H9 (cell line): ENCODE data around the gene KIF22. TPM values are rescaled to one million over a fixed set of nuclear protein-coding genes. Genes with fewer than 3 reads are reported as not detected.

Experiments
- DNase-seq: peaks from one replicate; pipeline ENCODE4 v3.0.0-alpha.2; 2017
- H2AFZ ChIP-seq: one replicate; pipeline ENCODE4 v1.6.1; 2013; ENCODE audit warnings: mild to moderate bottlenecking, low read length, control low read depth, moderate library complexity
- H2AK5ac ChIP-seq: 2 replicates; pipeline ENCODE4 v1.6.1; 2013; ENCODE audit warnings: low read length, control low read depth, mixed read lengths; ENCODE audit not compliant: insufficient read length
- H2BK120ac ChIP-seq: one replicate; pipeline ENCODE4 v1.6.1; 2013; ENCODE audit warnings: low read depth, mild to moderate bottlenecking, low read length, control low read depth, inconsistent platforms; ENCODE audit not compliant: poor library complexity, severe bottlenecking
- H2BK12ac ChIP-seq: 2 replicates; pipeline ENCODE4 v1.6.1; 2013; ENCODE audit warnings: low read length, control low read depth, mixed read lengths, low read depth; ENCODE audit not compliant: insufficient read length
- H2BK15ac ChIP-seq: 2 replicates; pipeline ENCODE4 v1.6.1; 2013; ENCODE audit warnings: low read depth, low read length, control low read depth
- H2BK20ac ChIP-seq: one replicate; pipeline ENCODE4 v1.6.1; 2013; ENCODE audit warnings: low read depth, mild to moderate bottlenecking, low read length, control low read depth, inconsistent platforms; ENCODE audit not compliant: poor library complexity, severe bottlenecking
- H2BK5ac ChIP-seq: 2 replicates; pipeline ENCODE4 v1.6.1; 2013; ENCODE audit warnings: low read length, control low read depth, mixed read lengths; ENCODE audit not compliant: insufficient read length
- H3K14ac ChIP-seq: 2 replicates; pipeline ENCODE4 v1.6.1; 2013; ENCODE audit warnings: low read length, control low read depth; ENCODE audit not compliant: insufficient read depth
- H3K18ac ChIP-seq: 2 replicates; pipeline ENCODE4 v1.6.1; 2013; ENCODE audit warnings: low read depth, mild to moderate bottlenecking, mixed read lengths, low read length, control low read depth; ENCODE audit not compliant: insufficient read length
- H3K23ac ChIP-seq: 2 replicates; pipeline ENCODE4 v1.6.1; 2013; ENCODE audit warnings: low read length, control low read depth, mixed read lengths, low read depth; ENCODE audit not compliant: insufficient read length
- H3K23me2 ChIP-seq: 2 replicates; pipeline ENCODE4 v1.6.1; 2013; ENCODE audit warnings: low read depth, mild to moderate bottlenecking, mixed read lengths, low read length, control low read depth; ENCODE audit not compliant: insufficient read length, poor library complexity, severe bottlenecking
- H3K27ac ChIP-seq: 2 replicates; pipeline ENCODE4 v1.5.1; 2013; ENCODE audit warnings: low read length, control low read depth, mixed read lengths, low read depth; ENCODE audit not compliant: insufficient read length
- H3K27me3 ChIP-seq: 2 replicates; pipeline ENCODE4 v1.6.1; 2013; ENCODE audit warnings: low read length, control low read depth, inconsistent platforms; ENCODE audit not compliant: insufficient read depth
- H3K4ac ChIP-seq: 2 replicates; pipeline ENCODE4 v1.6.1; 2013; ENCODE audit warnings: low read depth, mild to moderate bottlenecking, control low read depth, inconsistent platforms, low read length, moderate library complexity
- H3K4me1 ChIP-seq: 2 replicates; pipeline ENCODE4 v1.6.1; 2013; ENCODE audit warnings: low read length, control low read depth, inconsistent platforms; ENCODE audit not compliant: insufficient read depth
- H3K4me2 ChIP-seq: 2 replicates; pipeline ENCODE4 v1.6.1; 2013; ENCODE audit warnings: low read length, control low read depth, mixed read lengths; ENCODE audit not compliant: insufficient read length, insufficient read depth
- H3K56ac ChIP-seq: 2 replicates; pipeline ENCODE4 v1.6.1; 2013; ENCODE audit warnings: low read depth, mild to moderate bottlenecking, mixed read lengths, low read length, control low read depth; ENCODE audit not compliant: insufficient read length
- H3K79me1 ChIP-seq: 2 replicates; pipeline ENCODE4 v1.6.1; 2013; ENCODE audit warnings: low read depth, mild to moderate bottlenecking, moderate library complexity, low read length, control low read depth, inconsistent platforms; ENCODE audit not compliant: insufficient read depth, poor library complexity, severe bottlenecking
- H3K79me2 ChIP-seq: 2 replicates; pipeline ENCODE4 v1.6.1; 2013; ENCODE audit warnings: low read length, control low read depth, inconsistent platforms; ENCODE audit not compliant: insufficient read depth
- H3K9ac ChIP-seq: 2 replicates; pipeline ENCODE4 v1.6.1; 2013; ENCODE audit warnings: low read length, control low read depth, mixed read lengths; ENCODE audit not compliant: insufficient read length; ENCODE audit errors: extremely low read depth
- H3K9me3 ChIP-seq: one replicate; pipeline ENCODE4 v1.6.1; 2013; ENCODE audit warnings: low read depth, low read length, inconsistent platforms; ENCODE audit not compliant: control insufficient read depth
- H3T11ph ChIP-seq: one replicate; pipeline ENCODE4 v1.6.1; 2013; ENCODE audit warnings: mild to moderate bottlenecking, low read length, control low read depth, inconsistent platforms
- H4K20me1 ChIP-seq: one replicate; pipeline ENCODE4 v1.6.1; 2013; ENCODE audit not compliant: control insufficient read depth, insufficient read length, insufficient read depth
- H4K5ac ChIP-seq: 2 replicates; pipeline ENCODE4 v1.6.1; 2013; ENCODE audit warnings: low read depth, mild to moderate bottlenecking, mixed read lengths, low read length, control low read depth; ENCODE audit not compliant: insufficient read length
- H4K8ac ChIP-seq: replicated peaks from 2 replicates; pipeline ENCODE4 v1.6.1; 2013; ENCODE audit warnings: low read length, control low read depth, mixed read lengths, low read depth; ENCODE audit not compliant: insufficient read length
- H4K91ac ChIP-seq: 2 replicates; pipeline ENCODE4 v1.6.1; 2013; ENCODE audit warnings: low read depth, mild to moderate bottlenecking, moderate library complexity, mixed read lengths, low read length, control low read depth; ENCODE audit not compliant: insufficient read length
- H3K27ac Mint-ChIP-seq, 3 experiments: 2 replicates in 2 of 3; 3 replicates in 1 of 3; pipeline ENCODE4 v1.8.0; 2020 to 2021; ENCODE audit warnings: mixed read lengths in 3 of 3, mild to moderate bottlenecking in 1 of 3, moderate library complexity in 1 of 3
- H3K27me3 Mint-ChIP-seq: 2 replicates; pipeline ENCODE4 v1.8.0; 2021; ENCODE audit warnings: low read depth, mild to moderate bottlenecking, moderate library complexity, mixed read lengths
- H3K36me3 Mint-ChIP-seq, 3 experiments: 2 replicates in 2 of 3; 3 replicates in 1 of 3; pipeline ENCODE4 v1.8.0; 2020 to 2021; ENCODE audit warnings: low read depth in 3 of 3, mixed read lengths in 3 of 3; ENCODE audit not compliant: insufficient read depth in 1 of 3
- H3K4me1 Mint-ChIP-seq, 2 experiments: 2 replicates each; pipeline ENCODE4 v1.8.0; 2020; ENCODE audit warnings: mixed read lengths in 2 of 2
- H3K4me3 Mint-ChIP-seq, 2 experiments: 2 replicates in 1 of 2; 3 replicates in 1 of 2; pipeline ENCODE4 v1.8.0; 2020 to 2021; ENCODE audit warnings: mild to moderate bottlenecking in 2 of 2, mixed read lengths in 2 of 2, moderate library complexity in 1 of 2
- H3K9me3 Mint-ChIP-seq, 2 experiments: 2 replicates in 1 of 2; 3 replicates in 1 of 2; pipeline ENCODE4 v1.8.0; 2020; ENCODE audit warnings: mild to moderate bottlenecking in 2 of 2, mixed read lengths in 2 of 2, moderate library complexity in 1 of 2
- WGBS: extraction: QIAGEN DNeasy Blood & Tissue Kit; methylation state at CpG from one replicate; pipeline ENCODE4 v1.1.7; 2013; ENCODE audit warnings: missing lambda C conversion rate, low lambda C conversion rate, mixed read lengths; ENCODE audit not compliant: insufficient read length; ENCODE audit errors: extremely low coverage; 5-methylcytosine and 5-hydroxymethylcytosine counted together
- total RNA-seq: library from RNA; stranded (reverse); gene quantifications from 2 replicates; pipeline ENCODE4 v1.2.1, GENCODE V29; 2021
- TF ChIP-seq, protein P1 (sequence below): fragments of 200-600 bp; sonication (generic); conservative IDR thresholded peaks from 3 replicates; pipeline ENCODE4 v1.8.0; 2021; ENCODE audit warnings: antibody characterized with exemption, mild to moderate bottlenecking

Gene KIF22
- total RNA-seq, 1 experiment from 2014 or later: 151 TPM

DNA sequence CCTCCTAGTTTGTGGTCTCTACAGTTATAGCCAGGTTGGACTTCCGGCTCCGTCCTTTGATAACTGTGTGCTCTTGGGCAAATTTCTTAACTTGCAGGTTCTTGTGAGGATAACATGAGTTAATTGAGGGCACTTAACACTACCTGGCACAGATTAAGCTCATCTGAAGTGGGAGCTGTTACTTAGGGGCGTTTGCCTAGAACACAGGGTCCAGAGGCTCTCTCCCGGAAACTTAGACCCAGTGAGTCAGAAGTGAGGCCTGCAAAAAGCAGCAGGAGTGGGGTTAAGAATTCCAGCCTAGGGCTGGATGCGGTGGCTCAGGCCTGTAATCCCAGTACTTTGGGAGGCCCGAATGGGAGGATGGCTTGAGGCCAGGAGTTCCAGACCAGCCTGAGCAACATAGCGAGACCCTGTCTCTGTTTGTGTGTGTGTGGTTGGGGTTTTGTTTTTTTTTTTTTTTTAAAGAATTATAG is 31.1 kb downstream of the KIF22 start:
- peak overlapping the region in 1 of 3 experiments; percentile 83; a peak in 2 of 7 replicates for H3K27ac Mint-ChIP-seq
- Histone ChIP-seq H3K9ac (no peak overlapping the region), H2BK5ac (no peak overlapping the region), H2BK15ac (no peak overlapping the region), H3K4me2 (no peak overlapping the region), H3T11ph (no peak overlapping the region), H2AFZ (no peak overlapping the region), H3K27ac (no peak overlapping the region), H2BK20ac (no peak overlapping the region), H3K18ac (no peak overlapping the region), H3K4ac (no peak overlapping the region), H3K4me1 (no peaks in the 10 kb centered on the region), H3K56ac (no peak overlapping the region), H4K8ac (no peak overlapping the region), H3K23me2 (no peaks in the 10 kb centered on the region), H2AK5ac (no peak overlapping the region), H3K79me1 (no peaks in the 10 kb centered on the region), H3K79me2 (no peaks in the 10 kb centered on the region), H3K9me3 (no peaks in the 10 kb centered on the region), H3K14ac (no peak overlapping the region), H4K20me1 (no peaks in the 10 kb centered on the region), H3K23ac (no peak overlapping the region), H2BK120ac (no peak overlapping the region), H2BK12ac (no peak overlapping the region), H4K5ac (no peak overlapping the region), H4K91ac (no peak overlapping the region), H3K27me3 (no peaks in the 10 kb centered on the region)
- H3K36me3 Mint-ChIP-seq: peaks cover 24 to 38% (median 35%) of the 10 kb centered on the region in 3 experiments
- no peak for DNase-seq
- TF ChIP-seq, protein P1, sequence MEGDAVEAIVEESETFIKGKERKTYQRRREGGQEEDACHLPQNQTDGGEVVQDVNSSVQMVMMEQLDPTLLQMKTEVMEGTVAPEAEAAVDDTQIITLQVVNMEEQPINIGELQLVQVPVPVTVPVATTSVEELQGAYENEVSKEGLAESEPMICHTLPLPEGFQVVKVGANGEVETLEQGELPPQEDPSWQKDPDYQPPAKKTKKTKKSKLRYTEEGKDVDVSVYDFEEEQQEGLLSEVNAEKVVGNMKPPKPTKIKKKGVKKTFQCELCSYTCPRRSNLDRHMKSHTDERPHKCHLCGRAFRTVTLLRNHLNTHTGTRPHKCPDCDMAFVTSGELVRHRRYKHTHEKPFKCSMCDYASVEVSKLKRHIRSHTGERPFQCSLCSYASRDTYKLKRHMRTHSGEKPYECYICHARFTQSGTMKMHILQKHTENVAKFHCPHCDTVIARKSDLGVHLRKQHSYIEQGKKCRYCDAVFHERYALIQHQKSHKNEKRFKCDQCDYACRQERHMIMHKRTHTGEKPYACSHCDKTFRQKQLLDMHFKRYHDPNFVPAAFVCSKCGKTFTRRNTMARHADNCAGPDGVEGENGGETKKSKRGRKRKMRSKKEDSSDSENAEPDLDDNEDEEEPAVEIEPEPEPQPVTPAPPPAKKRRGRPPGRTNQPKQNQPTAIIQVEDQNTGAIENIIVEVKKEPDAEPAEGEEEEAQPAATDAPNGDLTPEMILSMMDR: no peak
- no peaks in the 10 kb centered on the region for H3K9me3 Mint-ChIP-seq
- WGBS: no CpG with 5 or more reads among the region's 7 CpGs
- H3K27me3 Mint-ChIP-seq: no peaks in the 10 kb centered on the region; the same call in 1 of the 2 replicates
- H3K4me3 Mint-ChIP-seq: no peak overlapping the region
- H3K4me1 Mint-ChIP-seq: peaks cover 40 to 49% of the 10 kb centered on the region in 2 experiments
